Memory B cell (primary cell): ENCODE data around the gene FLYWCH1.

Source experiments
- ATAC-seq: fragments of 150-1000 bp; cut with Tn5 transposase; 2 replicates; pipeline ENCODE4 v1.10.0; 2021; ENCODE audit warnings: low read depth, mild to moderate bottlenecking, moderate library complexity
- DNase-seq, 2 donors: peaks; one replicate each; pipeline ENCODE4 v3.0.0; 2022; ENCODE audit warnings: low spot score in 2 of 2
- H3K27ac Mint-ChIP-seq: one replicate; pipeline ENCODE4 v1.8.0; 2022; ENCODE audit warnings: mild to moderate bottlenecking, moderate library complexity, mixed read lengths
- H3K27me3 Mint-ChIP-seq: one replicate; pipeline ENCODE4 v1.8.0; 2022; ENCODE audit warnings: mixed read lengths
- H3K36me3 Mint-ChIP-seq: one replicate; pipeline ENCODE4 v1.8.0; 2022; ENCODE audit warnings: mild to moderate bottlenecking, mixed read lengths
- H3K4me1 Mint-ChIP-seq: one replicate; pipeline ENCODE4 v1.8.0; 2022; ENCODE audit warnings: mixed read lengths
- H3K4me3 Mint-ChIP-seq: one replicate; pipeline ENCODE4 v1.8.0; 2022; ENCODE audit warnings: mild to moderate bottlenecking, moderate library complexity, mixed read lengths
- H3K9me3 Mint-ChIP-seq: one replicate; pipeline ENCODE4 v1.8.0; 2022; ENCODE audit warnings: mixed read lengths

The FLYWCH1 gene

DNA sequence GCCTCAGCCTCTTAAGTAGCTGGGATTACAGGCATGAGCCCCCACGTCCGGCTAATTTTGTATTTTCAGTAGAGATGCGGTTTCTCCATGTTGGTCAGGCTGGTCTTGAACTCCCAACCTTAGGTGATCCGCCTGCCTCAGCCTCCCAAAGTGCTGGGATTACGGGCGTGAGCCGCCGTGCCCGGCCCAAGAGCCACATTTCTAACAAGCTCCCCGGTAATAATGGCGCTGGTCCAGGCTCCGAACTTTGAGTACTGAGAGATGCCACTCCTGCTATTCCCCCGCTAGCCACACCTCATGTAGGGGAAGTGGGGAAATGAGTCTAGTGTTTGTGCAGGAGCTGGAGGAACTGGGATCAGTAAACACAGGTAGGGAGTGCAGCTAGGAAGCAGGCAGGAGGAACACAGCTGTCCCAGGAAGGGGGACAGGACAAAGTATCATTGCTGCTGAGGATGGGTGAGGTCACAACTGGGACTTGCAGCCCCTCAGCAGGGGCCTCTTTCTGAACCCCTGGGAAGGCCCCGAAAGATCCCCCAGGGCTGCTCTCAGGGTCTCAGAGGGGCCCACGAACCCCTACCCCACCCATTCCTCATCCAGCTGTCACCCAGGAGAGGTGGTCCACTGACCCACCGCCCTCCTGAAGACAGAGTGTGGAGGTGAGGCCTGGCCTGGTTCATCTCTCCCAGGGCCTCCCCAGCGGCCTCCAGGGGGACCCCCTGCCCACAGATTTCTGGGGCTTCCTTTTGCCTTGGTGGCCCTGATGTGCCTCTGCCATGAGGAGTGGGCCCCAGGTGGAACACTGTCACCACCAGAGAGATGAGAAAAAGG, 48.7 kb downstream of the FLYWCH1 start:
- H3K4me1 Mint-ChIP-seq = peaks cover 20% of the 10 kb centered on the region
- H3K27me3 Mint-ChIP-seq = peaks cover 27% of the 10 kb centered on the region
- no peak for ATAC-seq
- no peak for DNase-seq
- H3K36me3 Mint-ChIP-seq = no peaks in the 10 kb centered on the region
- H3K4me3 Mint-ChIP-seq = no peak overlapping the region
- no peak overlapping the region for H3K27ac Mint-ChIP-seq
- H3K9me3 Mint-ChIP-seq = no peaks in the 10 kb centered on the region

DNA sequence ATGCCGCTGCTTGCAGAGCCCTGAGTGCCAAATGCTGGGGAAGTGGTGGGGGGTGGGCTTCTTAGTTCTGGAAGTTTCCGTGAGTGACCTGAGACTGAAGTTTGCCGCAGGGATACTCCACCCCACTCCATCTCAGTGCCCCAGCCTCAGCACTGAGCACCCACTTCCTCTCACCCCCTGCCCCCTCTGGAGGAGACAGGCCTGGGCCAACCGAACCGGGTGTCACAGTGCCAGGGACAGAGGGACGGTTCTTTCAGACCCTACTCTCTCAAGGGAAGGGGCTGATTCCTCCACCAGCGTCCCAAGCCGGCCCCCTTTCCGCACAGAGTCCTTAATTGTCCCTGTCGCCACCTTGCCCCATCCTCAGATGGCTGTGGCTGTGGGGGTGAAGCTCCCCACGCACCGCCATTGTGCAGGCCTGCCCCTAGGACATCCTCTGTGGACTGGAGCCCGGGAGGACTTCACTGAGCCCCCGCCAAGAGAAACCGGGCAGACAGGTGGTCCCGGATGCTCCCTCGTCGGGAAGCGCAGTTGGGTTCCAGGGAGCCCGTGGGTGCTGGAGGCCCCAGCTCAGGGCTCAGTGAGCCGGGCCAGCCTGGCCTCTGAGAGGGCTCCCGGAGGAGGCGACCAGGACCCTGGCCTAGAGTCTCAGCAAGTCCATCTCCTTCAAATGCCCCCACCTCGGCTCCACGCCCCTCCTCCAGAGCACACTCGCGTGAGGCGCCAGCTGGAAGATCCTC, 50.8 kb downstream of the FLYWCH1 start:
- DNase-seq = peak in 1 of 2 donors; percentile 43
- Mint-ChIP-seq H3K4me1 (peaks cover 23% of the 10 kb centered on the region), H3K36me3 (no peaks in the 10 kb centered on the region), H3K9me3 (no peaks in the 10 kb centered on the region), H3K27ac (no peak overlapping the region), H3K4me3 (peak overlapping the region; percentile 8), H3K27me3 (peaks cover 18% of the 10 kb centered on the region)
- ATAC-seq = no peak

DNA sequence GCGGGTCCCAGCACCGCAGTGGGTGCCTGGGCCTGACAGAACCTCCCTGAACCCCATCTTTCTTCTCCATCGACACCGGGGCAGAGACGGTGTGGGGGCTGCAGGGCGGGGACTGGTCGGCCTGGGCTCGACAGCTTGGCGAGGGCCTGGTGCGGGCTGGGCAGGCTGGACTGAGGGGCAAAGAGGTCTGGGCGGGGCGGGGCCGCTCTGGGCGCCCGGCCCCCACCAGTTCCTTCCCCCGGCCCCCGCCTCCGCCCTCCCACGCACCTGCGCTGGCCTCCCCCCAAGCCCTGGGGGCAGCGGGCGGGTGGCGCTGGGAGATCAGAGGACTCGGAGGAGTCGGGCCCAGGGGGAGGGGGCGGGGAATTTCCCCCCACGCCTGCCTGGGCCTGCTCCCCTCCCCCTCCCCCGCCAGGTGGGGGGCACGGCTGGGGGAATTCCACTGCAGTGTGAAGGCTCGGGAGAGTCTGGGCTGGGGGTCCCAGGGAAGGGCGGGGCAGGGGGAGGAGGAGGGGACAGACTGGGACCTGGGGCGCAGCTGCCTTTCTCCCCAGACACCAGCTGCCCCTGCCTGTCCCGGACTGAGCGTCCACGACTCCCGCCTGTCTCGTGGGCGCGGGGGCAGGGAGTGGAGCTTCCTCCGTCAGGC, 51.5 kb downstream of the FLYWCH1 start:
- DNase-seq (no peak), ATAC-seq (peak; percentile 16)
- Mint-ChIP-seq H3K4me3 (peak overlapping the region; percentile 81), H3K27ac (no peak overlapping the region), H3K9me3 (no peaks in the 10 kb centered on the region), H3K27me3 (peaks cover 18% of the 10 kb centered on the region), H3K4me1 (peaks cover 25% of the 10 kb centered on the region), H3K36me3 (no peaks in the 10 kb centered on the region)

DNA sequence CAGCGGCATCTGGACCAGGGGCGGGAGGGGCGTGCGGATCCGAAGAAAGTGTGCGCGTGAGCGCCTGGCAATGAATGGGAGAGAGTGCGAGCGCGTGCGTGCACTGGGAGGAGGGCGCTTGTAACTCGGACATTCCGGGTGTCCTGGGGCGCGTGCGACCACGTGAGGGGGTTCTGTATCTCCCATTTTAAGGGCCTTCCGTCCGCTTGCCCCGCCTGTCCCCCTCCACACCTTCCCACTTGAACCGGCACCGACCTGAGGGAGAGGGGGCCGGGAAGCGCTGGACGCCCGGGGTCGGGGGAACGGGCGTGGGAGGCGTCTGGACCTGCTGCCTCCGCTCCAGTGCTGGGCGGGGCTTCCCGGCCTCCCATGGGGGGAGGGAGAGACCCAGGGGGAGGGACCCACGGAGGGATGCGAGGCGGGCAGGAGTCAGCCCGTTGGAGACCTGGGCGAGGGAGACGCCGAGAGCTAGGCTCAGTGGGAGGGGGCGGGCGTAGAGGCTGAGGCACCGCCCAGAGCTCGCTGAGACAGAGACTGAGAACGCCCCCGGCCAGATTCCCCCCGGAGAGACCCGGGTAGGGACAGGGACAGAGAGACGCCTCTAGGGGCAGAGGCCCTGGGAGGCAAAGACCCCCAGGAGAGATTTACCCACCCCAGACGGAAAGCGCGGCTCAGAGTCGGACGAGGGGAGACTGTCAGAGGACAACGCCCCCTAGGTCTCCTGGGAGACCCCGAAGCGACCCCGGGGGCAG, 52.2 kb downstream of the FLYWCH1 start, which contains the start of gene KREMEN2:
Gene KREMEN2, plus strand, starts transcription at position 553 of the 752 bp plus-strand sequence. CDS start 246 bp downstream, outside the sequence.
- Mint-ChIP-seq H3K4me3 (peak within 1 kb of the TSS; percentile 81), H3K27me3 (peaks cover 19% of the 10 kb centered on the region), H3K36me3 (no peaks in the 10 kb centered on the region), H3K27ac (no peak within 1 kb of the TSS), H3K4me1 (peaks cover 29% of the 10 kb centered on the region), H3K9me3 (no peaks in the 10 kb centered on the region)
- DNase-seq (no peak), ATAC-seq (no peak)

DNA sequence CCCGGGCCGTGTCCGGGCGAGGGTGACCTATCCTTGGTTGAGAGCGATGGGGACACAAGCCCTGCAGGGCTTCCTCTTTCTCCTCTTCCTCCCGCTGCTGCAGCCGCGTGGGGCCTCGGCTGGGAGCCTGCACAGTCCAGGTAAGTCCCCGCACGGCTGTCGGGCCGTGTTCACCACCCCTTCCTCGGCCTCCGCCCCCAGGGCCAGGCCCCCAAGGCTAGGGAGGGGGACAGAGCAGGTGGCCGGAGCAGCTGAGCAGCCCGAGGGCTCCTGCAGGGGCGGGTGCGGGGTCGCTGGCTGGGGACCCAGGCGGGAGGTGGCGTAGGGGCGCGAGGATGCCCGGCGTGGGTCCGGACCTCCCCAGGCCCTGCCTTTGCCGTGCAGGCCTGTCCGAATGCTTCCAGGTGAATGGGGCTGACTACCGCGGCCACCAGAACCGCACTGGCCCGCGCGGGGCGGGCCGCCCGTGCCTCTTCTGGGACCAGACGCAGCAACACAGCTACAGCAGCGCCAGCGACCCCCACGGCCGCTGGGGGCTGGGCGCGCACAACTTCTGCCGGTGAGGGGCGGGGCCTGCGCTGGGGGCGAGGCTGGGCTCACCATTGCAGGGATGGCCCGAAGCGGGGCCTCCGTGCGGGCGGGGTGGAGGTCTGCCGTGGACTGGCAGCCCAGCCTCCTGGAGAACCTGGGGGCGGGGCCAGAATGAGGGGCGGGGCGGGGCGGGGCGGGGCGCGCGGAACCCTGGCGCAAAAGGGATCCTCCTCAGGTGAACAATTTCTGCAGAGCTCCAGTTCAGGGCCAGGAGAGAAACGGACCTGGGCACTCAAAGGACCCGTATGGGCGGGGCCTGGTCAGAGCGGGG, 53.0 kb downstream of the FLYWCH1 start:
- no peak overlapping the region for H3K27ac Mint-ChIP-seq
- peak in 1 of 2 donors; percentile 59 for DNase-seq
- H3K9me3 Mint-ChIP-seq = no peaks in the 10 kb centered on the region
- peaks cover 27% of the 10 kb centered on the region for H3K4me1 Mint-ChIP-seq
- peak overlapping the region; percentile 81 for H3K4me3 Mint-ChIP-seq
- peak; percentile 11 for ATAC-seq
- H3K27me3 Mint-ChIP-seq = peaks cover 16% of the 10 kb centered on the region
- H3K36me3 Mint-ChIP-seq = no peaks in the 10 kb centered on the region

DNA sequence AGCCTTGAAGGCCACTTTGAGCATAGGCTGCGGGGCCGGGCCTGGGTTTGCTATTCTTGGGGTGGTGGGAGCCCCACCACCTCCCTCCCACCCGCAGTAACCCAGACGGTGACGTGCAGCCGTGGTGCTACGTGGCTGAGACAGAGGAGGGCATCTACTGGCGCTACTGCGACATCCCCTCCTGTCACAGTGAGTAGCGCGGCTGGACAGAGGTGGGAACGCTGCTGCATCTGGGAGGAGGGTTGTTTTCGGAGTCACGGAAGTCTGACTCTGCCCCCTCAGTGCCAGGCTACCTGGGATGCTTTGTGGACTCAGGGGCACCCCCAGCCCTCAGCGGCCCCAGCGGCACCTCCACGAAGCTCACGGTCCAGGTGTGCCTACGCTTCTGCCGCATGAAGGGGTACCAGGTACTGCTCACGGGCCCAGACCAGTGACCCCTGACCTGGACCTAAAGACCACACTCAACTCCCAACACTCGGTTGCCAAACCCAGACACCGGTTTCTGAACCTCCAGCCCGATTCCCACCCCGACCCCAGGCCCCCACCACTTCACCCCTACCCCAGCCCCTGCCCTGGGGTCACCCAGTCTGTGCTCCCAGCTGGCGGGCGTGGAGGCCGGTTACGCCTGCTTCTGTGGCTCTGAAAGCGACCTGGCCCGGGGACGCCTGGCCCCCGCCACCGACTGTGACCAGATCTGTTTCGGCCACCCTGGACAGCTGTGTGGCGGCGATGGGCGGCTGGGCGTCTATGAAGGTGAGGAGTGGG, 54.5 kb downstream of the FLYWCH1 start:
- DNase-seq = no peak
- ATAC-seq = no peak
- H3K4me3 Mint-ChIP-seq = no peak overlapping the region
- H3K9me3 Mint-ChIP-seq = no peaks in the 10 kb centered on the region
- H3K4me1 Mint-ChIP-seq = peaks cover 32% of the 10 kb centered on the region
- no peaks in the 10 kb centered on the region for H3K36me3 Mint-ChIP-seq
- no peak overlapping the region for H3K27ac Mint-ChIP-seq
- peaks cover 16% of the 10 kb centered on the region for H3K27me3 Mint-ChIP-seq

DNA sequence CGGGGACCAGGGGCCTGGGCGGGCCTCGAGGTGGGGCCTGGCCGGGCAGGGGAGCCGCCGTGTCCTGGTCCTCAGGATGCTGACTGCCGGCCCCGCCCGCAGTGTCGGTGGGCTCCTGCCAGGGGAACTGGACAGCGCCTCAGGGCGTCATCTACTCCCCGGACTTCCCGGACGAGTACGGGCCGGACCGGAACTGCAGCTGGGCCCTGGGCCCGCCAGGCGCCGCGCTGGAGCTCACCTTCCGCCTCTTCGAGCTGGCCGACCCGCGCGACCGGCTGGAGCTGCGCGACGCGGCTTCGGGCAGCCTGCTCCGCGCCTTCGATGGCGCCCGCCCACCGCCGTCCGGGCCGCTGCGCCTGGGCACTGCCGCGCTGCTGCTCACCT, 55.1 kb downstream of the FLYWCH1 start:
- ATAC-seq (no peak), DNase-seq (no peak)
- H3K36me3 Mint-ChIP-seq = no peaks in the 10 kb centered on the region
- no peaks in the 10 kb centered on the region for H3K9me3 Mint-ChIP-seq
- no peak overlapping the region for H3K27ac Mint-ChIP-seq
- H3K4me3 Mint-ChIP-seq = no peak overlapping the region
- peaks cover 14% of the 10 kb centered on the region for H3K27me3 Mint-ChIP-seq
- peaks cover 30% of the 10 kb centered on the region for H3K4me1 Mint-ChIP-seq

DNA sequence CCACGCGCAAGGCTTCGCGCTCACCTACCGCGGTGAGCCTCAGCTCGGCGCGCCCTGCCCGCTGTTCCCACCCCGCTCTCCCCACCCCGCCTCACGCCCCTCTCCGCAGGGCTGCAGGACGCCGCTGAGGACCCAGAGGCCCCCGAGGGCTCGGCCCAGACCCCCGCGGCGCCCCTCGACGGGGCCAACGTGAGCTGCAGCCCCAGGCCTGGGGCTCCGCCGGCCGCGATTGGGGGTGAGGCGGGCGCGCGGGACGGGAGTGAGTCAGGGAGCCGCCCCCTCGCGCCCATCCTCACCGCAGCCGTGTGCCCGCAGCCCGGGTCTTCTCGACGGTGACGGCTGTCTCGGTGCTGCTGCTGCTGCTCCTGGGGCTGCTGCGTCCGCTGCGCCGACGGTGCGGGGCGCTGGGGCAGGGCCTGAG, 55.5 kb downstream of the FLYWCH1 start:
- peaks cover 17% of the 10 kb centered on the region for H3K27me3 Mint-ChIP-seq
- no peaks in the 10 kb centered on the region for H3K36me3 Mint-ChIP-seq
- no peaks in the 10 kb centered on the region for H3K9me3 Mint-ChIP-seq
- H3K27ac Mint-ChIP-seq = no peak overlapping the region
- peaks cover 29% of the 10 kb centered on the region for H3K4me1 Mint-ChIP-seq
- no peak for ATAC-seq
- H3K4me3 Mint-ChIP-seq = no peak overlapping the region
- no peak for DNase-seq

DNA sequence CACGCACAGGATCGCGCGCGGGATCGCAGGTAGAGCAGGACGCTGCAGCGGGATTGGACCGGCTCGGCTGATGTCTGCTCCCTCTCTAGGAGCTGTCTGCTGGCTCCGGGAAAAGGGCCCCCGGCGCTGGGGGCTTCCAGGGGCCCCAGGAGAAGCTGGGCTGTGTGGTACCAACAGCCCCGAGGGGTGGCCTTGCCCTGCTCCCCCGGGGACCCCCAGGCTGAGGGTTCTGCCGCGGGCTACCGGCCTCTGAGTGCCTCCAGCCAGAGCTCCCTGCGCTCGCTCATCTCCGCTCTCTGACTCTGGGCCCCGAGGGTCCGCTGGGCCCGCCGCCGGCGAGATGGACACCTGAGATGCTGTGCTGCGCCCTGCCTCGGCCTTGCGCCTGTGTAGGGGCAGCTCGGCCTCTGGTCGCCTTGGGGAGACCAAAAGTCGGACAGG, 56.0 kb downstream of the FLYWCH1 start:
- peaks cover 18% of the 10 kb centered on the region for H3K27me3 Mint-ChIP-seq
- ATAC-seq (no peak), DNase-seq (no peak)
- H3K4me1 Mint-ChIP-seq = peaks cover 29% of the 10 kb centered on the region
- H3K27ac Mint-ChIP-seq = peak overlapping the region; percentile 35
- no peaks in the 10 kb centered on the region for H3K9me3 Mint-ChIP-seq
- no peaks in the 10 kb centered on the region for H3K36me3 Mint-ChIP-seq
- peak overlapping the region; percentile 73 for H3K4me3 Mint-ChIP-seq

DNA sequence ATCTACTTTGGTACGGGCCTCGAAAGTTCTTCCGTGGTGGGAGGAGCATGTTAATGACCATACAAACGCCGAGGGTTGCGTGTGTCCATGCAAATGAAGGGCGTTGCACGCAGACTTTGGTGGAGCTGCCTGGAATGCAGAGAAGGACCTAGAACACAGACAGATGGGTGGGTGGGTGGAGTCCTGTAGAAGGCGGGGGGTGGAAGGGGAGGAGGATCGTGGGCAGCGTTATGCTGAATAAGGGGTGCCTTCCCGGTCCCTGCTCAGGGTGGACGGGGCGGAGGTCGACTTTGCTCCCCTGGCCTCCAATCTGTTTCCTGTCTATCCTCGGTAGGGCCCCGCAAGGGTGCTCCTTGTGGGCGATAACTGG, 56.6 kb downstream of the FLYWCH1 start:
- H3K4me3 Mint-ChIP-seq = peak overlapping the region; percentile 73
- H3K27me3 Mint-ChIP-seq = peaks cover 15% of the 10 kb centered on the region
- ATAC-seq (no peak), DNase-seq (no peak)
- peaks cover 25% of the 10 kb centered on the region for H3K4me1 Mint-ChIP-seq
- peak overlapping the region; percentile 35 for H3K27ac Mint-ChIP-seq
- no peaks in the 10 kb centered on the region for H3K9me3 Mint-ChIP-seq
- H3K36me3 Mint-ChIP-seq = no peaks in the 10 kb centered on the region

DNA sequence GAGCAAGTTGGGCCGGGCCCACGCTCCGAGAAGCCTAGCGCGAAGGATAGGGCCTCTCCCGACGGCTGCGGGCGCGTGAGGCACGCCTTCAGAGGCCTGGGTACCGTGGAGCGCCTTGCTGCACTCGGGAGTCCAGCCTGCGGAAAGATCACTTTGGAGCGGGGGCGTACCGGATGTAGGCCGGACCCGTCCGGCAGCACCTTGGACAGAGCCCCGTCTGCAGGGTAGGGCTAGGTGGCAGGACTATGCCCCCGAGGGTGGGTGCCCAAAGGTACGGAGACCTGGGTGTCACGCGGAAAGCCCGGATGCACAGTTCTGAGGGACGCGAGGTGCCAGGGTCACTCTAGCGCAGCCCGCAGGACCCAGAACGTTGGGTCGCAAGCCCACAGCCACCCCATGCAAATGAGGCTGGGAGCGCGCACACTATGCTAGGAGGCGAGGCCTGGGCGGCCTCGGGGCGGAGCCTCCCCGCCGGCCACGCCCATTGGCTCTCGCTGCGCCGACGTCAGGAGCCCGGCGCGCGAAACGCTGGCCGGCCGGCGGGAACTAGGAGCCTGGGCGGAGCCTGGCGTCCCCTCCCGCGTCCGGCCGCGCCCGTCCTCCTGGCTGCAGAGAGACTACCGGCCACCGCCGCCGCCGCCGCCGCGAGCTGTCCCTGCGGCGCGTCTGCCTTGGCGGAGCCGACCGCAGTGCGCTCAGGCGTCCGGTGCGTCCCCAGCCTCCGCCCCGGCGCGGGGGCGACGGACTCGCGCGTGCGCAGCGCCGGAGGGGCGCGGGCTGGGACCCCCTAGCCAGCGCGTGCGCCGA, 57.2 kb downstream of the FLYWCH1 start, which contains the start of gene PAQR4:
Gene PAQR4, plus strand, starts transcription at position 611 of the 807 bp plus-strand sequence. CDS start 327 bp downstream, outside the sequence.
- H3K27ac Mint-ChIP-seq = peak within 1 kb of the TSS; percentile 35
- H3K9me3 Mint-ChIP-seq = no peaks in the 10 kb centered on the region

More for the DNA sequence above, 57.2 kb downstream of the FLYWCH1 start, which contains the start of gene PAQR4:
- peak; percentile 80 for ATAC-seq
- peaks cover 22% of the 10 kb centered on the region for H3K4me1 Mint-ChIP-seq
- no peaks in the 10 kb centered on the region for H3K36me3 Mint-ChIP-seq
- DNase-seq = peak; percentile 81 to 90
- H3K4me3 Mint-ChIP-seq = peak within 1 kb of the TSS; percentile 73
- H3K27me3 Mint-ChIP-seq = peaks cover 13% of the 10 kb centered on the region
